ENCODE results near the gene PHOX2A.

PHOX2A gene

DNA sequence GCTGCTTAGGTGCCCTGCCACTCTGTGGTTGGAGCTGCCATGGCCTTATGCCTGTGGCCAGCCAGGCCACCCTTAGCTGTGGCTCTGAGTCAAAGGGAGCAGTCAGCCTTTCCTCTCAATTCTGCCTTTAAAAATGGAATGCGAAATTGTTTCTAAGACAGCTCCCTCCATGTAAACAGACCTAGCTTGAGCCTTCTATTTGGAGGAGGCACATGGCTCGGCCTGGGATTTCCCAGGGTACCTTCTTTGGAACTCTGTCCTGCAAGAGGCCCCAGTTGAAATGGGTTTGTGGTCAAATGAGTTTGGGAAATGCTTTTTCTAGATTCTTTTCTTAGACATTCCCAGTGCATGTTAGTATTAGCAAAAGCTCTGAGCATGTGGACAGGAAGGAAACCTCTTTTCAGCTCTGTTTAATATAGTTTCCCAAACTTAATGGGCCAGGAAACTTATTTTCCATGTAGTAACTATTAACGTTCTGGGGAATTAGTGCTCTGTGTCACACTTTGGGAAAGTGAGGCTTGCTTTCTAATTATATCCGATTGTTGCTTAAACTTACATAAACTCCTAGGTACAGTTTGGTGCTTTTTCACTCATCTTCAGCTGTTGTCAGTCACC lies 7.8 kb downstream of the PHOX2A start:
- Histone ChIP-seq H3K4me1 (ENCODE audit: insufficient read depth, poor library complexity, severe bottlenecking) (no peaks in the 10 kb centered on the region), H3K4me3 (ENCODE audit: severe bottlenecking) (no peak overlapping the region), H3K9me3 (ENCODE audit: severe bottlenecking) (no peaks in the 10 kb centered on the region), H3K27me3 (ENCODE audit: insufficient read depth, poor library complexity, severe bottlenecking) (peaks cover 10% of the 10 kb centered on the region), H3K36me3 (ENCODE audit: low read depth) (peaks cover 68% of the 10 kb centered on the region), H3K27ac (ENCODE audit: poor library complexity, severe bottlenecking) (no peak overlapping the region)
- no peak for TF ChIP-seq CTCF (IDR thresholded peaks at IDR 0.05; ENCODE audit: poor library complexity, severe bottlenecking)
- ATAC-seq (ENCODE audit: low read depth) (no peak), DNase-seq (ENCODE audit: low spot score) (no peak)

- DNase-seq (ENCODE audit: low spot score) = no peak
- TF ChIP-seq CTCF (IDR thresholded peaks at IDR 0.05; ENCODE audit: poor library complexity, severe bottlenecking) = no peak
- H3K27me3 ChIP-seq (ENCODE audit: insufficient read depth, poor library complexity, severe bottlenecking) = peaks cover 5% of the 10 kb centered on the region
- no peaks in the 10 kb centered on the region for H3K4me1 ChIP-seq (ENCODE audit: insufficient read depth, poor library complexity, severe bottlenecking)
- no peaks in the 10 kb centered on the region for H3K9me3 ChIP-seq (ENCODE audit: severe bottlenecking)
- H3K27ac ChIP-seq (ENCODE audit: poor library complexity, severe bottlenecking) = no peak overlapping the region
- no peak overlapping the region for H3K4me3 ChIP-seq (ENCODE audit: severe bottlenecking)
- peaks cover 75% of the 10 kb centered on the region for H3K36me3 ChIP-seq (ENCODE audit: low read depth)
- no peak for ATAC-seq (ENCODE audit: low read depth)
Measured at GRCh38 chr11:72235351-72236057, 8.5 kb downstream of the PHOX2A start.

DNA sequence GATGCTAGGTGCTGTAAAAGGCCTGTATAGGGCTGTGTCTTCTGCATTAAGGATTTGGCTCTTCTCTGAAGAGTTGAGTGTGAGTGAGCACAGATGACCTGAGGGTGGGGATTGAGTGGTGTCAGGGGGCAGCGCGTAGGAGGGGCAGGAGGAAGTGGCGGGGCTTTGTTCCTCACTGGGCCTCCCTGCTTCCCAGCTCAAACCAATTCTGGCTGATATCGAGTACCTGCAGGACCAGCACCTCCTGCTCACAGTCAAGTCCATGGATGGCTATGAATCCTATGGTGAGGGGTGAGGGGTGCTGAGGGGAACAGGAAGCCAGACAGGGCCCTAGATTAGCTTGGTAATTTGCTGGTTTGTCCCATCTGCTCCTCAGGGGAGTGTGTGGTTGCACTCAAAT lies 9.1 kb downstream of the PHOX2A start:
- no peak for DNase-seq (ENCODE audit: low spot score)
- H3K36me3 ChIP-seq (ENCODE audit: low read depth) = peaks cover 81% of the 10 kb centered on the region
- no peaks in the 10 kb centered on the region for H3K27me3 ChIP-seq (ENCODE audit: insufficient read depth, poor library complexity, severe bottlenecking)
- no peak overlapping the region for H3K4me3 ChIP-seq (ENCODE audit: severe bottlenecking)
- H3K4me1 ChIP-seq (ENCODE audit: insufficient read depth, poor library complexity, severe bottlenecking) = no peaks in the 10 kb centered on the region
- ATAC-seq (ENCODE audit: low read depth) = no peak
- TF ChIP-seq CTCF (IDR thresholded peaks at IDR 0.05; ENCODE audit: poor library complexity, severe bottlenecking) = no peak
- no peak overlapping the region for H3K27ac ChIP-seq (ENCODE audit: poor library complexity, severe bottlenecking)
- no peaks in the 10 kb centered on the region for H3K9me3 ChIP-seq (ENCODE audit: severe bottlenecking)

GRCh38 chr11:72234514-72234830 lies 9.5 kb downstream of the PHOX2A start:
- Histone ChIP-seq H3K27ac (ENCODE audit: poor library complexity, severe bottlenecking) (no peak overlapping the region), H3K4me1 (ENCODE audit: insufficient read depth, poor library complexity, severe bottlenecking) (no peaks in the 10 kb centered on the region), H3K9me3 (ENCODE audit: severe bottlenecking) (peaks cover under 1% of the 10 kb centered on the region), H3K27me3 (ENCODE audit: insufficient read depth, poor library complexity, severe bottlenecking) (no peaks in the 10 kb centered on the region), H3K4me3 (ENCODE audit: severe bottlenecking) (no peak overlapping the region), H3K36me3 (ENCODE audit: low read depth) (peaks cover 85% of the 10 kb centered on the region)
- DNase-seq (ENCODE audit: low spot score) (no peak), ATAC-seq (ENCODE audit: low read depth) (no peak)
- TF ChIP-seq CTCF (IDR thresholded peaks at IDR 0.05; ENCODE audit: poor library complexity, severe bottlenecking) = no peak

All from RWPE2 (cell line).